NCI-H526 (cell line): ENCODE results near the gene LBX1.
"Not testable (repeated sequence)": the region's sequence is repeated elsewhere in the genome, so short reads cannot be mapped to it uniquely, and the experiment has no call there.

Experiments used
- DNase-seq, 2 experiments: peaks; one replicate each; lab custom pipeline; 2025; lab: John Stamatoyannopoulos, UW

The LBX1 gene

DNA sequence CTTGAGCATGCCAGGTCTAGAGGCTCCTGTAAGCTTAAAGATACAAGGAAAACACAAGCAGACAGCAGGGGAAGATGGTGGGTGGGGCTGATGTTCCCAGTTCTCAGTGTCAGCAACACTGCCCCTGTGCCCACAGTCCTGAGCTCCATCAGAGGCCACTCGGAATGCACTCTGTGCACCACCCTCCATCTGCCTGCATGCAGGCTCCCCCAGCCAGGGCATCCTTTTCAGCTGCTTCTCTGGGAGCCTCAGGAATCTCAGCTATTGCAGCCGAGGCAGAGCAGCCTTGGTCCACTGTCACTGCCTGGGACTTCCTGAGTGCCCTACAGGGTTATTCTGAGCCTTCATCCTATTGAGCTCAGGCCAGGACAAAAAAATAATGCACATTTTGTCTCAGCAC, 22.2 kb downstream of the LBX1 start:
- no peak for DNase-seq

DNA sequence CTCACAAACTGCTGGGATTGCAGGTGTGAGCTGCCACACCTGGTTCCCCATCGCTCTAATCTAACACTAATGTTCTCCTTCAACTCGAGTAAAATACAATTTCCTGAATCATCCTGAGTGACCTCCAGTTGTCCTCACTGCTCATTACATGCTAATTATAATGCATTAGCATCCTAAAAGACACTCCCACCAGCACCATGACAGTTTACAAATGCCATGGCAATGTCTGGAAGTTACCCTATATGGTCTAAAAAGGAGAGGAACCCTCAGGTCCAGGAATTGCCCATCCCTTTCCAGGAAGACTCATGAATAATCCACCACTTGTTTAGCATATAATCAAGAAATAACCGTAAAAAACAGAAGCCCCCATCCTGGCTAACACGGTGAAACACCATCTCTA, 26.6 kb downstream of the LBX1 start:
- DNase-seq: not testable (repeated sequence)

- DNase-seq: not testable (repeated sequence)
These were observed 30.8 kb downstream of the LBX1 start for GRCh38 chr10:101198326-101198977.

DNA sequence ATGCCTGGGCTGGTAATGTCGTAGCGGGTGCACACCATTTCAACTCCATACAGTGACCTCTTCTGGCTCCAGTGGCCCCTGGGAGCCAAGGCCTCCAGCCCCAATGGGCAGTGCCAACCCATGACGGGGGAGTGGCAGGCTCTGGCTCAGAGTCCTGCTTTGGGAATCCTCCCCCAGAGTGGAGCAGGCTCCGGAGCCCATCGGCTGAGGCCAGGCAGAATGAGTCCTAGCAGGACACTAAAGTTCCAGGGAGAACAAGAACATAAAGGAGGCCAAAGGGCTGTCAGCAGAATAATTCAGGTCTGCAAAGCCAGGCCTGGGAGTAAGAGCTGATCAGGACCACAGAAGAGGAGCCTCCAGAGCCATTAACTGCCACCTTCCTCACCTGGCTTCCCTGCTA, 33.3 kb downstream of the LBX1 start:
- no peak for DNase-seq

DNA sequence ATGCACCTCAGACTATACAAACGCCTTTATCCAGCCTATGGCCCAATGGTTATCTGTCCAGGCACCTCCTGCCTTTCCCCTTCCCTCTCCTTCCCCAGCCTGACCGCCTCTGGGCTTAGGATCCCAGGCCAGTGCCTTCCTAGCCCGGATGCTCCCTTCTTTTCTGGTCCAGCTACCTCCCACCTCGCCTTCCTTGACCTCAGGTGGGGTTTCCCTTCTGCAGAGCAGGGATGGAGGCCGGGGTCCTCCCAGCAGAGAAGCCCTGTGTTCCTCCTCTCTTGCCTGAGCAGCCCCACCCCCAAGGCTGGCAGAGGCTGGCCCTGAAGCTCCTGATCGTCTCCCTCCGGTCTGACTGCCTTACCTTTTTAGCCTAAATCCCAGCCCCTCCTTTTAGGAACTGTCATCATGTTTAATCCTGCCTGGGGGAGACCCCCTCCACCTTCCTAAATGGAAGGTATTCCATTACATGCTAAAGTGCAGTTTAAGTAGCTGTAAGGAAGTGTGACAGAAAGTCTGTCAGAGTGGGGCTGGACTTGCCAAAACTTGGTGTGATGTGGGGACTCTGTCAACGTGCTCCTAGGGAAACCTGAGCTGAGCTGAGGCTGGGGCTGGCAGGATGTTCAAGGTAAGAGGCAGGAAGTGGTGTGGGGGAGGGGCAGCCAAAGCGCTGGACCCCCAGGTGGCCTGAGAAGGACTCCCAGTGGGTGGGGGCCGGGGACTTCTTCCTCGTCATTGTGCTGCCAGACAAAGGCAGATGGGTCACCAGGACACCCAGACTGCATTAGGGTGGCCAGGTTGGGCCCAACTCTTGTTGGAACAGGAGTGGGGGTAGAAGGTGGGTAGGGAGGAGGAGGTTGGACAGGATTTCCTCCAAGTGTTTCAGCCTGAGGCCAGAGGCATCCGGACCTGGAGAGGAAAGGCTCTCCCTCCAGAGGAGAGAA, 39.5 kb downstream of the LBX1 start:
- no peak for DNase-seq

GRCh38 chr10:101188942-101189341, 40.3 kb downstream of the LBX1 start:
- no peak for DNase-seq

DNA sequence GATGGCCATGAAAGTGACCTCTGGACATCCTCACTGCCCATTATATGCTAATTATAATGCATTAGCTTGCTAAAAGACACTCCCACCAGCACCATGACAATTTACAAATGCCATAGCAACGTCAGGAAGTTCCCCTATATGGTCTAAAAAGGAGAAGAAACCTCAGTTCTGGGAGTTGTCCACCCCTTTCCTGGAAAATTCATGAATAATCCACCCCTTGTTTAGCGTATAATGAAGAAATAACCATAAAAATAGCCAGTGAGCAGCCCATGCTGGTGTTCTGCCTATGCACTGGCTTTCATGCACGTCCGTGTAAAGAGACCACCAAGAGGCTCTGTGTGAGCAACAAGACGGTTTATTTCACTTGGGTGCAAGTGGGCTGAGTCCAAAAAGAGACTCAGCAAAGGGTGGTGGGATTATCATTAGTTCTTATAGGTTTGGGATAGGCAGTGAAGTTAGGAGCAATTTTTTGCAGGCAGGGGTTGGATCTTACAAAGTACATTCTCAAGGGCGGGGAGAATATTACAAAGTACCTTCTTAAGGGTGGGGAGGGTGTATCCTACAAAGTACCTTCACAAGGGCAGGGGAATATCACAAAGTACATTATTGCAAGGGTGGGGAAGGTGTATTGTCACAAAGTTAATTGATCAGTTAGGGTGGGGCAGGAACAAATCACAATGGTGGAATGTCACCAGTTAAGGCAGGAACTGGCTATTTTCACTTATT, 45.6 kb downstream of the LBX1 start:
- no peak for DNase-seq

- no peak for DNase-seq
These were observed 46.3 kb downstream of the LBX1 start for GRCh38 chr10:101182936-101183335.
